OCI-M1 (cell line): Measurements from ENCODE around the gene KRTAP1-1.
"Not testable (repeated sequence)": the region's sequence is repeated elsewhere in the genome, so short reads cannot be mapped to it uniquely, and the experiment has no call there.

Experiments
- DNase-seq: peaks from one replicate; lab custom pipeline; 2025; lab: John Stamatoyannopoulos, UW

The KRTAP1-1 gene

GRCh38 chr17:41055130-41055529, 13.9 kb upstream of the KRTAP1-1 start, which contains the start of gene KRTAP2-2:
TSS of gene KRTAP2-2 (minus strand) at chr17:41055230. CDS start at chr17:41055211, 19 bp downstream.
- not testable (repeated sequence) for DNase-seq

GRCh38 chr17:41054556-41054955, 13.3 kb upstream of the KRTAP1-1 start:
- not testable (repeated sequence) for DNase-seq

GRCh38 chr17:41054025-41054424, 12.8 kb upstream of the KRTAP1-1 start:
- no peak for DNase-seq

GRCh38 chr17:41052566-41052965, 11.3 kb upstream of the KRTAP1-1 start:
- no peak for DNase-seq

GRCh38 chr17:41049110-41049509, 7.9 kb upstream of the KRTAP1-1 start:
- no peak for DNase-seq

GRCh38 chr17:41048441-41048840, 7.2 kb upstream of the KRTAP1-1 start:
- DNase-seq = no peak

GRCh38 chr17:41046735-41047465, 5.7 kb upstream of the KRTAP1-1 start, which contains the start of gene KRTAP2-1:
TSS of gene KRTAP2-1 (minus strand) at chr17:41047316. CDS start at chr17:41047267, 49 bp downstream.
- DNase-seq = not testable (repeated sequence)

- no peak for DNase-seq
These were observed 1.7 kb upstream of the KRTAP1-1 start for GRCh38 chr17:41042953-41043352.

- no peak for DNase-seq
These were observed 3.3 kb downstream of the KRTAP1-1 start for GRCh38 chr17:41037853-41038350.

GRCh38 chr17:41034346-41034935, 6.8 kb downstream of the KRTAP1-1 start, which contains the start of gene KRTAP1-3:
TSS of gene KRTAP1-3 (minus strand) at chr17:41034874. CDS start at chr17:41034821, 53 bp downstream.
- DNase-seq = not testable (repeated sequence)

- no peak for DNase-seq
These were observed 11.5 kb downstream of the KRTAP1-1 start, which contains the start of gene KRTAP1-4 for GRCh38 chr17:41029633-41030245. TSS of gene KRTAP1-4 (minus strand) at chr17:41030195. CDS start at chr17:41030078, 117 bp downstream.

GRCh38 chr17:41026715-41027471, 14.4 kb downstream of the KRTAP1-1 start, which contains the start of gene KRTAP1-5:
TSS of gene KRTAP1-5 (minus strand) at chr17:41027208. CDS start at chr17:41027155, 53 bp downstream.
- DNase-seq = no peak

GRCh38 chr17:41024697-41025096, 16.6 kb downstream of the KRTAP1-1 start:
- no peak for DNase-seq

GRCh38 chr17:41020336-41020735, 20.9 kb downstream of the KRTAP1-1 start:
- DNase-seq = no peak

GRCh38 chr17:41019415-41019814, 21.8 kb downstream of the KRTAP1-1 start:
- no peak for DNase-seq

GRCh38 chr17:41018541-41018940, 22.7 kb downstream of the KRTAP1-1 start:
- no peak for DNase-seq

- no peak for DNase-seq
These were observed 24.6 kb downstream of the KRTAP1-1 start for GRCh38 chr17:41016578-41017215.

- no peak for DNase-seq
These were observed 25.8 kb downstream of the KRTAP1-1 start for GRCh38 chr17:41015454-41015853.

- peak; percentile 14 for DNase-seq
These were observed 27.6 kb downstream of the KRTAP1-1 start for GRCh38 chr17:41013606-41014005.

GRCh38 chr17:41013181-41013580, 28.1 kb downstream of the KRTAP1-1 start:
- no peak for DNase-seq
